ENCODE data around the gene LEMD3. TPM values are rescaled to one million over a fixed set of nuclear protein-coding genes. Genes with fewer than 3 reads are reported as not detected.
A peak's percentile ranks its signal among the peaks of the same experiment; 100 is the strongest.
"Not testable (repeated sequence)": the region's sequence is repeated elsewhere in the genome, so short reads cannot be mapped to it uniquely, and the experiment has no call there.

Gene LEMD3
- total and polyA plus RNA-seq, 2 donors (not counting 1 experiment from before 2014, with no cell fraction given) = 11.5 to 18.5 TPM

DNA sequence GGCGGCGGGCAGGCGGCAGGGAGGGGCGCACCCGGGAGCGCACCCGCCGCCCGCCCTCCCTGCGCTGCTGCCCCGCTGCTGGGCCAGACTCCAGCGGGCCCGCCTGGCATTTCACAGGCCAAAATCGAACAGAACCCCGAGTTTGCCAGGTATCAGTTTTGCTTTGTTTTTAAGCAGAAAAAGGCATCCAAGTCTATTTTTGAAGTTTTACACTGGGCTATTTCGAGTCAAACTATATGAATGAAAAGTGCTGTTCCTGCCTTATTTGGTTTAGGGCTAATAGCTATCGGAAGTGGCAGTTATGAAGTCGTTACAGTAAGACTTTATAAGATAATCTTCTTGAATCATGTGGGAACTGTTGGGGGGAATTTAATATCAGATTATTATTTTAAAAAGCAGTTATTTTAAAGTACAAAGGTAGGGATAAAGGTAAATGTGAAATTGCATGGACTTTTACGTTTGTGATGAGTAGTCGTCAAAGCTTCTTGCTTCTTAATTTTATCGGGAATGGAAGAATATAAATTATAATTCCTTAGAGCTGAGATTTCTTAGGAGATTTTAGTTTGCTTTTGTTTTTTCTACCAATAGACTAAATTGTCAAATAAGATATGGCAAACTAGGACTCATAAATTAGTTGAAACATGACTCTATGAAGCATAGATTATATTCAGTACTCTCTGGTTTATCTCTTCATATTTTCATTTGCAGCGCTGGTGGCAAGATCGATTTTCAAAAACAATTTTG, 110.2 kb downstream of the LEMD3 start:
- Histone ChIP-seq H3K36me3 (ENCODE audit: control insufficient read depth, insufficient read depth, low read length) (no peaks in the 10 kb centered on the region), H3K27me3 (ENCODE audit: control insufficient read depth, insufficient read depth, low read length) (no peaks in the 10 kb centered on the region), H3K9ac (ENCODE audit: insufficient read depth, low read length) (peak overlapping the region; percentile 91), H3K79me2 (ENCODE audit: control insufficient read depth, insufficient read depth, low read length) (peaks cover 50% of the 10 kb centered on the region), H3K4me3 (replicated peaks in 1 of 4; ENCODE audit: control extremely low read depth in 1 of 4, insufficient read depth in 1 of 4, low read depth in 3 of 4, low read length in 4 of 4) (peak overlapping the region; percentile 80 to 95 (median 92)), H4K20me1 (ENCODE audit: control insufficient read depth, extremely low read depth, insufficient read depth, low read length) (no peaks in the 10 kb centered on the region), H2AFZ (ENCODE audit: low read length) (peak overlapping the region; percentile 26), H3K27ac (ENCODE audit: insufficient read depth, low read length) (peak overlapping the region; percentile 90), H3K9me3 (ENCODE audit: control insufficient read depth, insufficient read depth, low read depth, low read length) (no peaks in the 10 kb centered on the region), H3K4me1 (ENCODE audit: control insufficient read depth, extremely low read depth, insufficient read depth, low read length) (peaks cover 3% of the 10 kb centered on the region), H3K4me2 (ENCODE audit: extremely low read depth, insufficient read depth, low read length) (peak overlapping the region; percentile 87)
- TF ChIP-seq, protein P1, sequence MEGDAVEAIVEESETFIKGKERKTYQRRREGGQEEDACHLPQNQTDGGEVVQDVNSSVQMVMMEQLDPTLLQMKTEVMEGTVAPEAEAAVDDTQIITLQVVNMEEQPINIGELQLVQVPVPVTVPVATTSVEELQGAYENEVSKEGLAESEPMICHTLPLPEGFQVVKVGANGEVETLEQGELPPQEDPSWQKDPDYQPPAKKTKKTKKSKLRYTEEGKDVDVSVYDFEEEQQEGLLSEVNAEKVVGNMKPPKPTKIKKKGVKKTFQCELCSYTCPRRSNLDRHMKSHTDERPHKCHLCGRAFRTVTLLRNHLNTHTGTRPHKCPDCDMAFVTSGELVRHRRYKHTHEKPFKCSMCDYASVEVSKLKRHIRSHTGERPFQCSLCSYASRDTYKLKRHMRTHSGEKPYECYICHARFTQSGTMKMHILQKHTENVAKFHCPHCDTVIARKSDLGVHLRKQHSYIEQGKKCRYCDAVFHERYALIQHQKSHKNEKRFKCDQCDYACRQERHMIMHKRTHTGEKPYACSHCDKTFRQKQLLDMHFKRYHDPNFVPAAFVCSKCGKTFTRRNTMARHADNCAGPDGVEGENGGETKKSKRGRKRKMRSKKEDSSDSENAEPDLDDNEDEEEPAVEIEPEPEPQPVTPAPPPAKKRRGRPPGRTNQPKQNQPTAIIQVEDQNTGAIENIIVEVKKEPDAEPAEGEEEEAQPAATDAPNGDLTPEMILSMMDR (conservative IDR thresholded peaks at IDR 0.05 in 1 of 2, IDR thresholded peaks at IDR 0.05 in 1 of 2; ENCODE audit: low read depth in 1 of 2, low read length in 2 of 2) = no peak
- no peak for TF ChIP-seq EZH2 (IDR thresholded peaks at IDR 0.05; ENCODE audit: low read length, missing control alignments)
- peak in 1 of 2 donors; percentile 28 for DNase-seq (ENCODE audit: low read depth in 2 of 2)

DNA sequence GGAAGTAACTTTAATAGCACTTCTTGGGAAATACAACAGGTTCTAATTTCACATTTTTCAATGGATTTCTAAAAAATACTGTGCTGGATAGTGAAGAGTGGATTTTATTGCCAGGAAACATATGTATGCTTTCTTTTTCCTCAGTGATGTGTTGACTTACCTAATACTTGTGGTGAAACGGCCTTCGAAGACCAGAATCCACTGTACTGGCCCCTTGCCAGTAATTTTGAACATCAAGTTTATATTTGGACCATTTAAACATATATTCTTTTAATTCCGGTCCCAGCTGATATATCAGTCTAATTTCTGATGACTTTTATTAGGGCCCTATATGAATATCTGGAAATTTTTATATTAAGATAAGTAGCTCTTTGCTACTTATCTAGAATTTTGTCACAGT, 110.9 kb downstream of the LEMD3 start:
- Histone ChIP-seq H3K9me3 (ENCODE audit: control insufficient read depth, insufficient read depth, low read depth, low read length) (no peaks in the 10 kb centered on the region), H3K4me3 (replicated peaks in 1 of 4; ENCODE audit: control extremely low read depth in 1 of 4, insufficient read depth in 1 of 4, low read depth in 3 of 4, low read length in 4 of 4) (peak overlapping the region in 3 of 4 experiments; percentile 88 to 95 (median 95)), H3K27me3 (ENCODE audit: control insufficient read depth, insufficient read depth, low read length) (no peaks in the 10 kb centered on the region), H3K4me1 (ENCODE audit: control insufficient read depth, extremely low read depth, insufficient read depth, low read length) (peaks cover 3% of the 10 kb centered on the region), H3K79me2 (ENCODE audit: control insufficient read depth, insufficient read depth, low read length) (peaks cover 57% of the 10 kb centered on the region), H3K9ac (ENCODE audit: insufficient read depth, low read length) (no peak overlapping the region), H3K36me3 (ENCODE audit: control insufficient read depth, insufficient read depth, low read length) (no peaks in the 10 kb centered on the region), H3K4me2 (ENCODE audit: extremely low read depth, insufficient read depth, low read length) (peak overlapping the region; percentile 87), H3K27ac (ENCODE audit: insufficient read depth, low read length) (no peak overlapping the region), H4K20me1 (ENCODE audit: control insufficient read depth, extremely low read depth, insufficient read depth, low read length) (no peaks in the 10 kb centered on the region), H2AFZ (ENCODE audit: low read length) (no peak overlapping the region)
- no peak for TF ChIP-seq EZH2 (IDR thresholded peaks at IDR 0.05; ENCODE audit: low read length, missing control alignments)
- TF ChIP-seq, protein P1 (conservative IDR thresholded peaks at IDR 0.05 in 1 of 2, IDR thresholded peaks at IDR 0.05 in 1 of 2; ENCODE audit: low read depth in 1 of 2, low read length in 2 of 2) = no peak
- DNase-seq (ENCODE audit: low read depth in 2 of 2) = peak; percentile 18 to 23

DNA sequence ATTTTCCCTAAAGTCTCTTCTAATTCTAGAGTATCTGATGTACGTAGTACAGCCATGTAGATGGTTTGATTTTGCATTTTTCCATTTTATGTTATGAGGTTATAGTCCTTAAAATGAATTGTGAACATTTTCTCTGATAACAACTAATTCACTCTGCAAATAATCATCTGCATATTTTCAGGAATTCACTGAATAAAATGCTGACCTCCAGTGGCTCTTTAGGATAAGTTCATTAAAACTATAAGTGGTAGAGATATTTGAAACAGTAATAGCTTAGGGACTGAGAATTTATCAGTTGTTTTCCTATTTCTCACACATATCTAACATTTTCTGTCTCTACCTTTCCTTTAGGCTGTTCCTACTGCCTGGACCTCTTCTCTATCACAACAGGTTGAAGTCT, 113.5 kb downstream of the LEMD3 start:
- no peak overlapping the region for H3K27ac ChIP-seq (ENCODE audit: insufficient read depth, low read length)

DNA sequence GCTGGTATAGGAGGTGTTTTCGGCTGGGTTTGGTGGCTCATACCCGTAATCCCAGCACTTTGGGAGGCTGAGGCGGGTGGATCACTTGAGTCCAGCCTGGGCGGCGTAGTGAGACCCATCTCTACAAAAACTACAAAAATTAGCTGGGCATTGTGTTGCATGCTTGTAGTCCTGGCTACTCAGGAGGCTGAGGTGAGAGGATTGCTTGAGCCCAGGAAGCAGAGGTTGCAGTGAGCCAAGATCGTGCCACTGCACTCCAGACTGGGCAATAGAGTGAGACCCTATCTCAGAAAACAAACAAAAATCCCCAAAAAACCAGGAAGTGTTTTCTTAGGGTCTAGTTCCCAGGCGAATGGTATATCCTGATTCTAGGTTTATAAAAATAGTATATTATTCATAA, 116.1 kb downstream of the LEMD3 start:
- H3K27me3 ChIP-seq (ENCODE audit: control insufficient read depth, insufficient read depth, low read length); H3K36me3 ChIP-seq (ENCODE audit: control insufficient read depth, insufficient read depth, low read length); H3K4me3 ChIP-seq (replicated peaks in 1 of 4; ENCODE audit: control extremely low read depth in 1 of 4, insufficient read depth in 1 of 4, low read depth in 3 of 4, low read length in 4 of 4); H2AFZ ChIP-seq (ENCODE audit: low read length); H3K4me2 ChIP-seq (ENCODE audit: extremely low read depth, insufficient read depth, low read length); DNase-seq (ENCODE audit: low read depth in 2 of 2); H3K9ac ChIP-seq (ENCODE audit: insufficient read depth, low read length); H3K4me1 ChIP-seq (ENCODE audit: control insufficient read depth, extremely low read depth, insufficient read depth, low read length); H3K9me3 ChIP-seq (ENCODE audit: control insufficient read depth, insufficient read depth, low read depth, low read length); H3K27ac ChIP-seq (ENCODE audit: insufficient read depth, low read length); H4K20me1 ChIP-seq (ENCODE audit: control insufficient read depth, extremely low read depth, insufficient read depth, low read length): not testable (repeated sequence)
- H3K79me2 ChIP-seq (ENCODE audit: control insufficient read depth, insufficient read depth, low read length) = peaks cover 65% of the 10 kb centered on the region

More for the DNA sequence above, 113.5 kb downstream of the LEMD3 start:
- peaks cover 72% of the 10 kb centered on the region for H3K79me2 ChIP-seq (ENCODE audit: control insufficient read depth, insufficient read depth, low read length)
- no peaks in the 10 kb centered on the region for H3K27me3 ChIP-seq (ENCODE audit: control insufficient read depth, insufficient read depth, low read length)
- no peak overlapping the region for H2AFZ ChIP-seq (ENCODE audit: low read length)
- H4K20me1 ChIP-seq (ENCODE audit: control insufficient read depth, extremely low read depth, insufficient read depth, low read length) = no peaks in the 10 kb centered on the region
- TF ChIP-seq EZH2 (IDR thresholded peaks at IDR 0.05; ENCODE audit: low read length, missing control alignments) = no peak
- TF ChIP-seq, protein P1 (conservative IDR thresholded peaks at IDR 0.05 in 1 of 2, IDR thresholded peaks at IDR 0.05 in 1 of 2; ENCODE audit: low read depth in 1 of 2, low read length in 2 of 2) = peak in 1 of 2 donors; percentile 11
- no peak overlapping the region for H3K4me2 ChIP-seq (ENCODE audit: extremely low read depth, insufficient read depth, low read length)
- no peaks in the 10 kb centered on the region for H3K36me3 ChIP-seq (ENCODE audit: control insufficient read depth, insufficient read depth, low read length)
- peaks cover 3% of the 10 kb centered on the region for H3K4me1 ChIP-seq (ENCODE audit: control insufficient read depth, extremely low read depth, insufficient read depth, low read length)
- H3K4me3 ChIP-seq (replicated peaks in 1 of 4; ENCODE audit: control extremely low read depth in 1 of 4, insufficient read depth in 1 of 4, low read depth in 3 of 4, low read length in 4 of 4) = no peak overlapping the region
- H3K9me3 ChIP-seq (ENCODE audit: control insufficient read depth, insufficient read depth, low read depth, low read length) = no peaks in the 10 kb centered on the region
- H3K9ac ChIP-seq (ENCODE audit: insufficient read depth, low read length) = no peak overlapping the region
- peak in 1 of 2 donors; percentile 14 for DNase-seq (ENCODE audit: low read depth in 2 of 2)

Measured in fibroblast of lung (primary cell).